Hippocampal formation (tissue), 2 donors: ENCODE measurements around the gene FSTL4.

Experiments used
- DNase-seq, 2 donors: peaks; one replicate each; lab custom pipeline; 2025; lab: John Stamatoyannopoulos, UW

FSTL4 gene

DNA sequence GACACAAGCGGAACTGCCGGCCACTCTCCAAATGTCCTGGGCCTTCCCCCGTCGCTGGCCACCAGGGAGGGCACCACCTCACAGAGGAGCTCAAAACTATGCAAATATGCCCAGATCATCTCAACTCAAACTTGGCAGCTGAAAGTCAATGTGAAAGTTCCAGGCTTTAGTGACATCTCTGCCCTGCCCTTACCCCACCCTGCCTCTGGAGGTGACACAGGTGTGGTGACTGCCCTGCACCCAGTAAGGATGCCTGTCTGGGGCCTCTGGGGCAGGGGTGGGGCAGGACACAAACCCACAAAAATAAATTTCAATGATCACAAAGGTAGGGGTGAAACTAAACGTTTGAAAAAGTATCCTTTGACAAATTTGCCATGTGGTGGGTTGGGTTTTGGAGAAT is 347.1 kb downstream of the FSTL4 start:
- no peak for DNase-seq

DNA sequence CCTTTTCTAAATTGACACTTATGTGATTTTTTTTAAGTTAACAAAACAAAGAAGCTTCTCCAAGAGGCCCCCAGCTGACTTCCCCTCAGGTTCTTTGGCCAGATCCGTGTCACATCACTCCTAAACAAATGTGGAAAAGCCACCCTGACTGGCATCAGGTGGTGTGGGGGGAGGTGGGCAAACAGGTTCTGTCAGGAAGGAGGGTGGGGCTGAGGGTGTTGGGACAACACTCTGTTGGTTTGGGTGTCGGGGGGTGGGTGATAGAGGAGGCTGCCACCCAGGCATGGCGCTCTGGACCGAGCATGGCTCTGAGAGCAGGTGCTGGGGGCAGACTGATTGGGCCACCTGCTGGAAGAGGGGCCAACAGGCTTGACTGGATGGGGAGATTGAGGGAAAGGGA is 349.7 kb downstream of the FSTL4 start:
- no peak for DNase-seq

DNA sequence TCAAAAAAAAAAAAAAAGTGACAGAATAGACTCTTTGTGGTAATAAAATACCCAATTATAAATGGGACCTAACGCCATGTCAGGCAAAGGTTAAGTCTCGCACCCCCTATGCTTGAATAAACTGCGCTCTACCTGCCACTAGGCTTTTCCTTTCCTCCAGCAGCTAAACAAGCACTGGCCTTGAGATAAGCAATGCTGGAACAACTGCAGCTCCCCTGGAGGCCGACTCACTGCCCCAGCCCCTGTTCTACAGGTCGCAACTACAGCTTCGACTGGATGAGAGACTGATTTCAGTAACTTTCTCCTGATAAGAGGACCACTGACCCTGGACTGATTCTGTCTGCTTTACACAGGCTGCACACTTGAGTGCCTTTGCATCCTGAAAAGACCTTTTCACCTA is 350.3 kb downstream of the FSTL4 start:
- DNase-seq = no peak

DNA sequence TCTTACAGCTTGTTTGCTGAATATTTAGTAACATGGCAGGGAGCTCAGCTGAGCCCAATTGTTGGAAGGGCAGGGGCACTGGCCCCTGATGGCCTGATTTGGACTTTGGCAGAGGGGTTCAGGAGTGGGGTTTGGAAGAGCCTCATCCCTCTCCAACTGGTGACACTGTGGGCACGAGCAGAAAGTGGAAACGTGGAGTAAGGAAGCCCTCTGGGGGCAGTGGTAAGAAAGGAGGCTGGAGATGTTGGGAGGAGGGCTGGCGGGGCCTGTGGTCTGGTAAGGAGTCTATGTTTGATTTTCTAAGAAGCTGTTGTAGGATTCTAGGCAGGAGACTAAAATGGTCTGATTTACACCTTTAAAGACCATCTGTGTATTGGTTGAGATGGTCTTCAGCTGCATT is 351.6 kb downstream of the FSTL4 start:
- DNase-seq = no peak

DNA sequence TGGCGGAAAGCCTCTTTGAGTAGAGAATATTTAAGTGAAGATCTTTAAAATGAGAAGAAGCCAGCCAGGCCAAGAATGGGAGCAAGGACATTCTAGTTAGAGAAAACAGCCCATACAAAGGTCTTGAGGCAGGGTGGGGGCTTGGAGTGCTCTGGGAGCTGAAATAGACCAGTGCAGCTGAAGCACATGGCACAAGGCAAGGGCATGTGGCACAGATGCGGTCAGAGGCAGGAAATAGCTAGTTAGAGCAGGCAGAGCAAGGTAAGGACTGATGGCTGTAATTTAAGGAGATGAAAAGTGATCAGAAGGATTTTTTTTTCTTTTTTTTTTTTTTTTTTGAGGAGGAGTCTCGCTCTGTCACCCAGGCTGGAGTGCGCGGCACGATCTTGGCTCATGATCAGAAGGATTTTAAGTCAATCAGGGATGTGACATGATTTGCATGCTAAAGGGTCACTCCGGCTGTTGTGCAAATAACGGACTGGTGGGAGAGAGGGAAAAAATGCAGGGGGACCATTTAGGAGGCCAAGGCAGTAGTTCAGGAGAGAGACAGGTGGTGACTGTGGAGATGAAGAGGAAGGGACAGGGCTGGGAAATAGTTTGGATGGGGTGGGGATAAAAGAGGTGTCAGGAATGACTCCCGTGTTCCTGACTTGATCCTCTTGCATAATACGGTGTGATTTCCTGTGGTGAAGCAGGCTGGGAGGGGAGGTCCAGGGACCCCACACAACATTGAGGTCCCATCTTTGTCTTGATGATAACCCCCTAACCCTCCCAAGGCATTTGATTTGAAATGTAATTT is 352.9 kb downstream of the FSTL4 start:
- DNase-seq = no peak

DNA sequence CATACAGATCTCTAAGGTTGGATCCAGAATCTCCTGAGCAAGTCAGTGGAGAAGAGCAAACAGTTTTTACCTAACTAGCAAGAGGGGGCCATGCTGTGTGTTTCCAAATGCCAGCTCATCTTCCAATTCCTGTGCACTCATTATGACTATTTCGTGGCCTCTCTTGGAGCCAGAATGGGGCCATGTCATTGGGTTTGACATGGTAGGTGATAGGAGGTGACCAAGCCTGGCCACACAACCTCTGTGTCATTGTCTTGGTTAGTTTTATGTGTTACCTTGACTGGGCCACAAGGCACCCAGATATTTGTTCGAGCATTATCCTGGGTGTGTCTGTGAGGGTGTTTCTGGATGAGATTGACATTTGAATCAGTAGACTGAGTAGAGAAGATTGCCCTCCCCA is 354.4 kb downstream of the FSTL4 start:
- no peak for DNase-seq

DNA sequence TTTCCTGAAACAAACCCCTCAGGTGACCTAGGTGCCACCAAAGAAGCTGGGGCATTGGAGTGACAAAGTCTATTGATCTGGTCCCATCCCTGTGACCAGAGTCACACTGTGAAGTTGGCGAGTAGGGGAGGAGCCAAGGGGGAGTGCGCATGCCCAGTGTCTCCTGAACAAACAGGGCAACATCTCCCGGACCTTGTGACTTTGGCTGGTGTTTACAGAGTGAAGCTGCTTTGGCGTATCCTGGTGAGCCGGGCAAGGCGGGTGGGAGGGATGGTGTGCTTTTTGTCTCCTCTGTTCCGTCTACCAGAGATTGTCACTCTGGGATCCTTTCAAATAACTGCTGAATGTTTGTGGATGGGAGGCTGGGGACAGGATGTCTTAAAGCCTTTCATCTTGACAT is 356.1 kb downstream of the FSTL4 start:
- DNase-seq = no peak

DNA sequence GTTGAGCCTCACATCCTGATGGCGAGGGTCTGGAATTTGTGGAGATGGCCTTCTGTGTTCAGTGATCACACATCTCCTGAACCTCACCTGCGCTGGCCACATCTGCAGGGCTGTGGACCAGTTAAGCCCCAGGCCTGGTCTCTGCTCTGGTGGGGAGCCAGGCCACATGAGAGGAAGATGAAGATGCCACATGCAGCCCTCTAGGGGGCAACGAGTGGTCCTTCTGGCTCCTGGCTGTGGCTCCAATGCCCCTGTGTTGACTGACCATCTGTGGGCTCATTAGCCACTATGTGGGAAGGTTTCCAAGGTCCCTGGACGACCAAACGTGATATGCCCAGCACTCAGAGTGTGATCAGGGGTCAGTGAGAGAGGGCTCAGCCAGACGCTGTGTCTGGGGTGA is 357.5 kb downstream of the FSTL4 start:
- DNase-seq = no peak

DNA sequence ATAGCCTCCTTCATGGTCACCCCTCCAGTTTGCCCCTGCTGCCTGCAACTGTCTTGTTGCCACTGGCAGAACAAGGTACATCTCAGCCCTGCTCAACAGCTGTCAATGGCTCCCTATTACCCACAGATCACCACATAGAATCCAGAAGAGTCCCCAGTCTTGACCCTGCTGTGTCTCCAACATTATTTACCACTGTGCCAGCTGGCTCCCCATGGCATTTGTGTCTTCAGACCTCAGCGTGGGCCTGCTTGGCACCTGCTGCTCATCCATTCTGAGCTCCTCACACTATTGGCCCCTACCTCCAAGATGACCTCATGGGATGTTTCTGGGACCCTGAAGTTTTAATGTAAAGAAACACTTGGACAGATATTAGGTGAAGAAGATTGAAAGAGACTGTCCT is 358.7 kb downstream of the FSTL4 start:
- DNase-seq = no peak

DNA sequence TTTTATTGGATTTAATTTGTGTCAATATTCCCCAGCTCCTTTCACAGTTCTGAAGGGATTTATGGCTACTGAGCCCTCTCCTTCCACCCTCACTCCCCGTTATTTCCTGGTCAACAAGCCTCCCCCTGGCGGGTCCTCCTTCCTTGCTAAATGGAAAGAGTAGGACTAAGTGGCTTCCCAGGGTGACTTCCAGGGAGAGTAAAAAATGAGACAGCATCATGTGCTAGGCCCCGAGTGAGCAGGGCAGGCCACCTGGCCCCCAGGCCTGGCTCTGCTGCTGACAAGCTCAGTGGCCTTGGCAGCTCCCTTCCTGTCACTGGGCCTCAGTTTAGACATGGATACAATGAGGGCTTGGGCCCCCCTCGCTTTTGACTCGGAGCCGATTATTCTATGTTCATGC is 359.3 kb downstream of the FSTL4 start:
- DNase-seq = no peak

DNA sequence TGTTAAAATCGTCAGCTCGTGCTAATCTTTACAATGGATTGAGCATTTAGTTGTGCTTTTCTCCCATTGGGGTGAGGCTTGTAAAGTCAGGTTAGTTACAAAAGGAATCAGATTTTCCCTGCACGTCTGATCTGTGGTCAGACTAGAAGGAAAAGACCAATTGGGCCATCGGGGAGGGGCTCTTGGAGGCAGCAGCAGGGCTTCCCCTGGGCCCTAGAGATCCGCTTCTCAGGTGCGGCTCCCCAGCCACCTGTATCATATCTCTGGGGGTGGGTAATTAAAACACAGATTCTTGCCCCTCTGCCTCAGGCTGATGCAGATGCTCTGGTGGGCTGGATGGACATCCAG is 360.2 kb downstream of the FSTL4 start:
- DNase-seq = no peak

DNA sequence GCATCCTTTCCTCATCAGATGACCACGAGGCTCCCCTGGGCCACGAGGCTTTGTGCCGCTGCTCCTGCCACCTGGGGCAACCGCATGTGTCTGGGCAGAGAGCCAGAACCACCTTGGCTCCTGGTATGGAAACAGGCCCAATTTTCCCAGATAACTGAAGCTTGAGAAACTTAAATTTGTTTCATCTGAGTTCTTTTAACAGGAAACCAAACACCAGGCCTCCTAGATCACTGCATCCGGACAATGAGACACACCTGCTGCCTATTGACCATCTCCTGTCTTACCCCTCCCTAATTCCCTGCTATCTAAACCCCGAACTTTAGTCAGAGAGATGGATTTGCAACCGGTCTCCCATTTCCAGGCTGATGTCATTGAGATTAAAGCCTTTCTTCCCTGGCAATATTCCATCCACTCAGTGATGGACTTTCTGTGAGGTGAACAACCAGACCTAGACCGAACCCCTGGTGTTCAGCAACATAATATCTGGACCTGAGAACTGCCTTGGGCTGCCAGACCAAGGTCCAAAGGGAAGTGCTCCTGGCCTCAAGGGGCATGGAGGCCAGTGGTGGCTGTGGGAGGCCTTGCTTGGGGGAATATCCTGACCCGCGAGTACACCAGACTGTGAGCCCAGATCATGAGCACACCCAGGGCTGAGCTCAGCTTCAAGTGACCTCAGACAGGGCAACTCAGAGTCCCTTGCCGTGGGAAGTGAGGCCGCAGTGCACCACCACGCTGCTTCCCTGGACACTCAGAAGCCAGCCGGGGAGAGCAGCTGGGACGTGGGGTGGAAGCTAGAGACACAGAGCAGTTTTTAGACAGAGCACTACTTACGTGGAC is 360.8 kb downstream of the FSTL4 start:
- DNase-seq = no peak

DNA sequence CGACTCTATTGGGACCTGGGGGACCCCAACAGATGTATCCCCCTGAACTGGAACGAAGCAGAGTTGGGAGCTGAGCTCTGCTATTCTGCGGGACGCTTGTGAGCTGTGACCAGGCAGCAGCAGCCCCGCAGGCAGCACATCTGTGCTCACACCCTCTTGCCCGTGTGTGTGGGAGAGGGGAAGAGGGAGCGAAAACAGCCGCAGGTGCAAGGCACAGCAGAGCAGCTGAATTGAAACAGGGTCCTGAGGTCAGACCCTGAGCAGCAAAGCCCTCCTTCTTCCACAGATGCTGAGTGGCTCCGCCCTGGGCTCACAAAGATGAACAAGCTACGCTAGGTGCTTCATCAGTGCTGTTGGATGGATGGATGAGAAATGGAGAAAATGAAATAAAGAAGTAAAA is 361.8 kb downstream of the FSTL4 start:
- no peak for DNase-seq

DNA sequence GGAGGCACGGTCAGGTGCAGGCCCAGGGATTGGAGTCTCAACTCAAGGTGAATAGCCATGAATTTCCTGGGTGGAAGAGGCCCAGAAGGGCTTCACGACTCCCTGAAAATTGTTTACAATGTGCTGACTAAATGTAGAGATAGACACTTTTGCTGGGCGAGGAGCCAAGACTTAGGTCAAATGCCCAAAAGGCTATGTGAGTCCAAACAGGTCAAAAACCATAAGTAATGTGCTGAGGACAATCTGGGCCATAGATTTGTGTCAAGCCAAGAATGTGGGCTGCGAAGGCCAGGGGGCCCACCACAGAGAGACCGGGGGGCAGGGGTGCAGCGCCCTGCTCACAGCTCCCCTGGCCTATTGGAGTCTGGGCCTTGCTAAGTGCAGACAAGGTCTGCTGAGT is 362.7 kb downstream of the FSTL4 start:
- DNase-seq = no peak

DNA sequence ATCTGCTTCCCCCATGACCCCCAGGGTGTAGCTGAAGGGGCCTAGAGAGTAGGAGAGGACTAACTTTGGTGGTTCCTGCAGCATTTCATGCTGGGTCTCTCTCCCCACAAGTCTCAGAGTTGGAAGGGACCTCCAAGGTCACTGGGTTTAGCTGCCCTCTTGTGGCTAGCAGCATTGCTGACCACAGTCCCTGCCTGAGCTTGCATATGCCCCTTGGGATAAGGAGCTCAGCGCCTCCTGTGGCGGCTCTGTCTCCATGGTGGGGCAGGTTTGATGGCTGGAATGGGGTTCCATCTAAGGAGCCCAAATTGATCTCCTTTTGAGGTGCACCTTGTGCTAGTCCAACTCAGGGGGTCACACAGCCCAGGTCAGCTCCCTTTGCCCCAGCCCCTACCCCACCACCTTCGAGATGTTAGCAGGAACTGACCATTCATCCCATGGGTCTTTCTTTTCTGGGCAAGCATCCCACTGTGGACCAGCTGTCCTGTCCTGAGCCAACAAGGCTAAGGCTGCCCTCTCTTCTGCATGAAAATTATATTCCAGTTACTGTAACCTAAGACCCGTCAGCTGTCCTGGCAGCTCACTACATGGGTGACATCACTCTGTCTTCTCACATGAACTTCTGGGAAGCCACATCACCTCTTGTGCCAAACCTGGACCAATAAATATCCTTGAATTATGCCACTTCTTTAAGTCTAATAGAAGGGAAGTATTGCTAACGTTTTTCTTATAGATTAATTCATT is 364.3 kb downstream of the FSTL4 start:
- peak in 1 of 2 donors; percentile 6 for DNase-seq

DNA sequence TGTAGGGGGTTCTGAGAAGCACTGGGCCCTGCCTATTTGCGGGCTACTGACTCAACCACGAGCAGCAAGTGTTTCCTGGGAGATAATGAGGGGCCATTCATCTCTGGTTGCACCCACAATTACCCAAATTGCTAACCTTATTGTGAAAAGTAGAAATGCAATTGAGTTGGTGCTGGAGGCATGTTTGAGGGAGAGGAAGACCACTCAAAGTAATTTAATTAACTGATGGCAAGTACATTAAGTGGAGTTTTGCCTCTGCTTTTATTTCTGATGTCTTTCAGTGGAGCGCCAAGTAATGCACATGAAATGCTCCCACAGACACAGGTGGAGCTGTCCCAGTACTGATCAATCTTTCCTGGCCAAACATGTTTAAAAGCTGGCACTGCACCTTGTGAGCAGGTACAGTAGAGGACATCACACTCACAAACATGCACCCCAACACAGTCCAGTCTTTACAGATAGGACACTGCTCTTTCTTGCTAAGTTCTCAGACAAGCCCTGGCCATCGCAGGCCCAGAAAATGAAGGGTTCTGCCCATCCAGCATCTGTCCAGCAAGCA is 365.1 kb downstream of the FSTL4 start:
- DNase-seq = no peak

DNA sequence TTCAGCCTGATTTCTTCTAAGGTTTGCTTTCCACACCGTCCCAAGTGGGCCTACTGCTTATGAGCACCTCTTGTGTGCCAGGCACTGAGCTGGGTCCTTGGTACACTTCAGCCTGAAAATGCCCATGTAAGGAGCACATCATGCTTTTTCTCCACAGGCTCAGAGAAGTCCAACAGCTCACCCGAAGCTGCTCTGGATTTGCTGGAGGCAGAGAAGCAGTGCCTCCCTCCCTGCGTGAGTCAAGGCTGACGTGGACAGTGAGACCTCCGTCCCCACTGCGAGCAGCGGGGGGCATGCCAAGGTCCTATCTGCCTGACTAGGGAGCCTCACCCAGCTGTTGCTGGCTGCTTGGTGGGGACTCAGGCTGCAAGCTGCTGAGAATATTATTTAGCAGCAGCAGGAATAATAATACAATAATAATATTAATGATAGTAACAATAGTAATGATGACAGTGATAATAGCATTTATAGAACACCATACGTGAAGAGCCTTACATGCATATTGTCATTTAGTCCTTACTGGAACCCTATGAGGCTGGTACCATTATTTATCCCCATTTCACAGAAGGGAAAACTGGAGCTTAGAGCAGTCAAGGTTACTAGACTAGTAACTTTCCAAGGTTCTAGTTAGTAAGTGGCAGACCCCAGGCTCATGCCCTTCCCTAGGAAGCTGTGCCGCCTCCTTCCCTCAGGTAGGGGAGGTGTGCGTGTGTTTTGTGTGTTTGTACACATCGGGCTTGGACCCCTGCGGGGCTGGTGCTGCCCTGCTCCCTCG is 365.8 kb downstream of the FSTL4 start:
- no peak for DNase-seq

DNA sequence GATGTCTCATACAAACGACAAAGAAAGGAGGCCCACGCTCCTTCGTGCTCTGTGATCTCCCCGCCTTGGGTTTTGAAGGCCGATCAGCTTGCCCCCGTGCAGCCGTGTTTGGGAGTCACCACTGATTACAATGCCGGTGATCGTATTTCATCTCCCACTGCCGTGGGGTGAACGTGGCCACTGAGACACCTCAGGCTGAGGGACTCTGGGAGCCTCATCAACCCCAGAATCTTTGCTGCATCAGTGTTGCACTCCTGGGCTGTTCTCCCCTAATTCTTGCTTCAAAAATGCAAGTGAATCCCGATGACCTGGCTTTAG is 366.3 kb downstream of the FSTL4 start:
- no peak for DNase-seq

DNA sequence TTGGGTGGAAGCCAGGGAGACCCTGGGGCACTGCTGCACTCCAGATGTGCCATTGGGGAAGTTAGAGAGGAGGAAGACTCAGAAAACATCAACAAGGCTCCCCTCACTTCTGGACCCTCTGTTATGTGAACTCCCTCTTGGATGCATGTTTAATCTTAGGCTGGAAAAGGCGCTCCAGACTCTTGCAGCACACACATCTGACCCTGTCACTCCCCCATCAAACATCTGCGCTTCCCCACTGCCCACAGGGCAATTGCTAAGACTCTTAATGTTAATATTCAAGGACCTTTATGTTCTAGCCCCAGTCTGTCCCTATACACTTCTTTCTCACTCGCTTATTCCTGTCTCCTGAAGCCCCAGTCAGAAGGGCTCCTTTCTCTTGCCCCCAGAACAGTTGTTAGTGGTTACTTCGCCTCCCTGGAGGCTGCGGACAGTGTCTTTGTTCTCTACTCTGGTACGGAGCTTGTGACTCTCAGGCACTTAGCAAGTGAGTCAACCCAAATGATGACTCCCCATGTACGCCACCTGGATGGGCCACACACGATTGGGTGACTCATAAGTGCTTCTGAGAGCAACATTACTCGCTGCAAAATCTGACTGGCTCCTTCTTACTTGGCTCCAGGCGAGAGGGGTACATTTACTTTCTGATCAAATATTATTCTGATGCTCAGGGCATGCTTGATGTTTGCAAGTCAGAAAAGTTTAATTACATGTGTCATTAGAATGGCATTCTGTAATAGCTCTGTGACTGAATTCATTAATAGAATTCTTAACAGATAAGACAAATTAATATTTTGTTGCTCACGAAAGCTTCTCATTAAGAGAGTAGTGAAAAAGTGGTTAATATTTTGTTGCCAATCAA is 366.9 kb downstream of the FSTL4 start:
- no peak for DNase-seq

DNA sequence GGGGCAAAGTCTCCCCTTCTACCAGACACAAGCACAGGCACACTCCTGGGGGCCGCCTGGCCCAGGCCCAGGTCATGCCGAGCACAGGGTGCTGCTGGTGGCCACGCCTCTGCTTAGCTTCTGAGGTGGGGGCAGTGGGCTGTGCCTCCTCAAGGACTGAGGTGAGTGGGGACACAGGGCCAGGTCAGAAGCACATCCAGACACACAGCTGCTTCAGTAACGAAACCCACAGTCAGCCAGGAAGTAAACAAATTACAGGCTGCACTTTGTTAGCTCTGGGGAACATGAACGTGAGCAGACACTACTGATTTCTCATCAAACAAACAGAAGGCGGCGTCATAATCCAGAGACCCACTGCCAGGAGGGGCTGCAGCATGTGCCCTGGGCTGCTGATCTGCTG is 368.1 kb downstream of the FSTL4 start:
- DNase-seq = no peak

DNA sequence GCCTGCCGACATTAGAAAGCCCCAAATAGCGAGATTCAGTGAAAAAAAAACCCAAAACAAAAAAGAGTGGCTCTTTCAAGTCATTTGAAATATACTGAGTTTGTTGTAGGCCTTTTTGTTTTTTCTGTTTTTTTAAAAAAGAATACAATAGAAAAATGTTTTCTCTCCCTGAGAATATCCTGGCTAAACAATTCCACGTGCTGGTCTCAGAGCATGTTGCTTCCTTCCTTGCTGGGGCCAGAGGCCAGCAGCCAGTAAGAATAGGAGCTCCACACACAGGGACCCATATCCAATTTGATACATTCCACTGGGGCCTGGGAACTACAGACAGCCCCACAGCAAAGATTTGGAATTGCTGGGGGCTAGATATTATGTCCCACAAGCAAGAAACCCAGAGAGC is 369.1 kb downstream of the FSTL4 start:
- DNase-seq = no peak
